Gastroesophageal sphincter (tissue), 3 donors: ENCODE results near the gene TRPM5.

Experiments used
- EP300 ChIP-seq: sonication (generic); formaldehyde crosslinking; IDR thresholded peaks from one replicate; pipeline ENCODE4 v1.6.1; 2017; ENCODE audit warnings: antibody characterized with exemption, mild to moderate bottlenecking
- POLR2AphosphoS5 ChIP-seq: sonication (generic); formaldehyde crosslinking; IDR thresholded peaks from one replicate; pipeline ENCODE4 v1.6.1; 2017; ENCODE audit warnings: antibody characterized with exemption
- TF ChIP-seq, protein P1 (sequence below), 4 experiments: fragments of 200-600 bp in 2 of 4; fragments of 450-650 bp in 2 of 4; sonication (generic) in 1 of 4; IDR thresholded peaks; one replicate each; pipeline ENCODE4 v1.5.1; 2017 to 2019; ENCODE audit warnings: antibody characterized with exemption in 4 of 4, mild to moderate bottlenecking in 2 of 4, moderate library complexity in 2 of 4

DNA sequence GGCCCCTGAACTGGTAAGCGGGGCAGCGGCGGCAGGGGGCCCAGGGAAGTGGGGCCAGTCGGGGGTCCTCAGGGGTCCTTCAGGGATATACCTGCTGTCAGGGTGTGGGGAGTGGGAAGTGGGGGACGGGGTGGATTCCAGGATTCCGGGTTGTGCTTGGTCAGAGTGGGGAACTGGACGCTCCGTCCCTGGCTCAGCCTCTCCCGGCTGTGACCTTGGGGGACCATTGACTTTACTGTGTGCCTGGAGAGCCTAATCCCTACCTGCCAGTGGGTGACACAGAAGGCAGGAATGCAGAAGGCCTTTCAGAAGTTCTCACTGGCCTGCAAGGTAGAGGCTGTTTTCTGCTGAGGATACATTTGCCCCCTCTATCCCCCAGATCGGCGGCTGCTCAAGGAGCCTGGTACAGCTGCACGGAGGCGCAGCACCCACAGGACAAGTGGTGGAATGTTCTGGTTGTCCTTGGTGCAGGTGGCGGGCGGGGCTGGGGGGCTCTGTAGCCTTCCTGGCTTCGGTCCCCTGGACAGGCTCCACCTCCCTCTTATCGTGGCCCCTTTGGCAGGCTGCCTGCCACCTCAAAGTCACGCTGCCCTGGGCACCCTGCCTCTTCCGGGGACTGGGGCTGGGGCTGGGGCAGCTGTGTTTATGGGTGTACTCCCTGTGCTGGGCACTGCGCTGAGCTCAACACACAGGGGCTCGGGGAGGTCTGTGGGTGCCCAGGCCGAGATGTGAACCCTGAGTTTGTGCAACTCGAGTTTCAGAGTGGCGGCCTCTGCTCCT lies 18.9 kb upstream of the TRPM5 start:
- TF ChIP-seq, protein P1, sequence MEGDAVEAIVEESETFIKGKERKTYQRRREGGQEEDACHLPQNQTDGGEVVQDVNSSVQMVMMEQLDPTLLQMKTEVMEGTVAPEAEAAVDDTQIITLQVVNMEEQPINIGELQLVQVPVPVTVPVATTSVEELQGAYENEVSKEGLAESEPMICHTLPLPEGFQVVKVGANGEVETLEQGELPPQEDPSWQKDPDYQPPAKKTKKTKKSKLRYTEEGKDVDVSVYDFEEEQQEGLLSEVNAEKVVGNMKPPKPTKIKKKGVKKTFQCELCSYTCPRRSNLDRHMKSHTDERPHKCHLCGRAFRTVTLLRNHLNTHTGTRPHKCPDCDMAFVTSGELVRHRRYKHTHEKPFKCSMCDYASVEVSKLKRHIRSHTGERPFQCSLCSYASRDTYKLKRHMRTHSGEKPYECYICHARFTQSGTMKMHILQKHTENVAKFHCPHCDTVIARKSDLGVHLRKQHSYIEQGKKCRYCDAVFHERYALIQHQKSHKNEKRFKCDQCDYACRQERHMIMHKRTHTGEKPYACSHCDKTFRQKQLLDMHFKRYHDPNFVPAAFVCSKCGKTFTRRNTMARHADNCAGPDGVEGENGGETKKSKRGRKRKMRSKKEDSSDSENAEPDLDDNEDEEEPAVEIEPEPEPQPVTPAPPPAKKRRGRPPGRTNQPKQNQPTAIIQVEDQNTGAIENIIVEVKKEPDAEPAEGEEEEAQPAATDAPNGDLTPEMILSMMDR (IDR thresholded peaks at IDR 0.05), result no peak
- no peak for TF ChIP-seq POLR2AphosphoS5
- TF ChIP-seq EP300, result no peak
